Measurements from ENCODE around the gene ELL.

- no peak for TF ChIP-seq EP300 (IDR thresholded peaks at IDR 0.05; ENCODE audit: borderline replicate concordance)
- TF ChIP-seq RAD21 (IDR thresholded peaks at IDR 0.05; ENCODE audit: low read depth), result no peak
- no peak for TF ChIP-seq USF1 (IDR thresholded peaks at IDR 0.05)
- no peak for TF ChIP-seq REST (IDR thresholded peaks at IDR 0.05; ENCODE audit: low read depth)
- no peak for TF ChIP-seq TAF1 (IDR thresholded peaks at IDR 0.05; ENCODE audit: low read depth)
- TF ChIP-seq TEAD4 (IDR thresholded peaks at IDR 0.05), result no peak
- TF ChIP-seq ZBTB7A (IDR thresholded peaks at IDR 0.05; ENCODE audit: low read depth), result no peak
- TF ChIP-seq MAX (IDR thresholded peaks at IDR 0.05), result no peak
These were observed 89.4 kb downstream of the ELL start for GRCh38 chr19:18432275-18433014.

All from Ishikawa (cell line).